ENCODE measurements around the gene OR10H5.
"Not testable (repeated sequence)": the region's sequence is repeated elsewhere in the genome, so short reads cannot be mapped to it uniquely, and the experiment has no call there.

The OR10H5 gene, protein sequence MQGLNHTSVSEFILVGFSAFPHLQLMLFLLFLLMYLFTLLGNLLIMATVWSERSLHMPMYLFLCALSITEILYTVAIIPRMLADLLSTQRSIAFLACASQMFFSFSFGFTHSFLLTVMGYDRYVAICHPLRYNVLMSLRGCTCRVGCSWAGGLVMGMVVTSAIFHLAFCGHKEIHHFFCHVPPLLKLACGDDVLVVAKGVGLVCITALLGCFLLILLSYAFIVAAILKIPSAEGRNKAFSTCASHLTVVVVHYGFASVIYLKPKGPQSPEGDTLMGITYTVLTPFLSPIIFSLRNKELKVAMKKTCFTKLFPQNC

DNA sequence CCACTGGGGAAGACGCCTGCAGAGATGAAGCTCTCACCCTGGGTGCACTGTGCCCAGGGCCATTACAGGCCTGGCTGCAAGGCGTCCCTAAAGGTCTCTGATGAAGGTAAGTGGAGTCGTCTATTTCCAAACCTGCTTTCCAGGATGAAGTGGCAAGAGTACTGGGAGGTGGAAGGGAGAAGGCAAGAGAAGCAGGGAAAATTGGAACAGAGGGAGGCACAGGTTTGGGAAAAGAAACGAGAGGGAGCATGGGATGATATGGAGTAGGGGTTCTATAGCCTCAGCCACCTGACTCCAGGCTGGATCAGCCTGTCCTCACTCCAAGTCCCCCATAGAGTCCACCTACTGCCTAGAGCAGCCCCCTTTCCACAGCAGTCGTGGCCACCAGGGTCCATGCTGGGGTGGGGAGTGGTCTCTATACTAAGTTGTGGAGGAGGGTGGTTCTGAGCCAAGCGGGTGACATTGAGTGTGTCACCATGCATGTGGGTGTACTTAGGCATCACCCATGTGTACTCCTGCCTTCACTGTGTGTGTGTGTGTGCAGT is at the start of gene OR10H5:
Gene OR10H5 (plus strand): TSS at position 51 of the 545 bp plus-strand sequence. CDS start 6,388 bp downstream, outside the sequence.
- no peak for DNase-seq (ENCODE audit: low read depth)

DNA sequence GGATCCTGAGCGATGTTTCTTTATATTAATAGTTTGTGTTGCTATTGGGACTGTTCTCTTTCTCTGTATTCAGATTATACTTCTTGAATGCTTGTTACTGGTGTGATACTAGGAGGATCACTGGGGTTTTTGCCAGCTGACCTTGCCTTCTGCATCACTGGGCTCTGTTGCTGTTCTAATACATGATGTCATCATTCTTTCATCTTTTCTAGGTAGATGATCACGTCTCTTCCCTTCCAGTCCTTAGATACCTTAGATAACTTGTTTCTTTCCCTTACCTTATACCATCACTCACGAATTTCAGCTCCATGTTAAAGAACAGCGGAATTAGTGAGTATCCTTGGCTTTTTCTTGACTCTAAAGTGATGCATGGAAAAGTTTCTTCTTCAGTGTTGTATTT is 49.7 kb upstream of the OR10H5 start, which contains the start of gene OR10H3:
Gene OR10H3 (plus strand): TSS at position 264 of the 400 bp plus-strand sequence. CDS start 3,408 bp downstream, outside the sequence.
- no peak for DNase-seq (ENCODE audit: low read depth)

DNA sequence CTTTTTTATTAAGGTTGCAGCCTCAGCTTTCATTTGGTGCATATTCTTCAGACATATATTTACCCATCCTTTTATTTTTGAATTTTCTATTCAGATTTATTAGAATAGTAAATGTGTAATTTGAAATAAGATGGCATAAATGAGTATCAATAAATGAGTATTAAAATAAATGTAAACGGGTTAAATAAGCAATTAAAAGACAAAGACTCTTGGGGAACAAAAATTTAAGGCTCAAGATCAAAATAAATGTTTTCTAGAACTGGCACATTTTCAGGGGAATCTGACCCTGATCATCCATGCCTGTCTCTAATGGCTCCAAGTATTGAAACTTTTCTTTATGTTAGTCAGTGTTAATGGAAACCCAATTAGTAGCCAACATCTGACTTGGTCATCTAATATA is 46.7 kb upstream of the OR10H5 start:
- no peak for DNase-seq (ENCODE audit: low read depth)

DNA sequence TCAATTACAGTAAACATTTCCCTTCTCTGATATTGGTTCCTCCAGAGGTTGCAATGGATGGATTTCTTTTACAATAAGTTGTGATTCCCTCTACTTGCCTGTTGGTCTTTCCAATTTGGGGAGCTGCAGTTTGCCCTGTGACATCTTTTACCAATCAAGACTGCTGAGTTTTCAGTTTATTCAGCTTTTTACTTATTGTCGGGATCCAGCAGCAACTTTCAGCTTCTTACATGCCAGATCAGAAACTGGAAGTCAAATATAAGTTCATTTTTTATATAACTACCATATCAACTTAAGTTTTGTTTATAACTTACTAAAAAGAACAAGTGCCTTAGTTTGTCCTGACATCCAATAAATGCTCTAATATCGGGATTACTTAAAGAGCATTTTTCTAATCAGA is 39.2 kb upstream of the OR10H5 start:
- DNase-seq (ENCODE audit: low read depth), result no peak

DNA sequence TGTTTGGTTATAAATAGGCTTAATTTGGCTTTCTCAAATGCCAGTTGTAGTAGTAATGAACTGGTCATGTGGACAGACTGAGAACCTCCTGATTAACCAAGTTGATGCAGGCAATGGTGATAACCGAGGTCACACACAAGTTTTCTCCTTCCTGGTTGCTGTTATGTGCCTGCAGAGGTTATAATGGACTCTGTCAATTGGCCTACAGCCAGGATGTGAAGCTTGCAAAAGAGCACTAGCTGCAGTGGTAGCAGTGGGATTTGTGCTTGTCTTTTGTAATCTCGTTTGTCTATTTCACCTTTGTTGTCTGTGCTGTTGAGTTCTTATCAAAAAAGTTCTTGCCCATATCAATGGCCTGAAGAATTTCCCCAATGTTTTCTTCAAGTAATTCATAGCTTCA is 29.1 kb upstream of the OR10H5 start:
- no peak for DNase-seq (ENCODE audit: low read depth)

DNA sequence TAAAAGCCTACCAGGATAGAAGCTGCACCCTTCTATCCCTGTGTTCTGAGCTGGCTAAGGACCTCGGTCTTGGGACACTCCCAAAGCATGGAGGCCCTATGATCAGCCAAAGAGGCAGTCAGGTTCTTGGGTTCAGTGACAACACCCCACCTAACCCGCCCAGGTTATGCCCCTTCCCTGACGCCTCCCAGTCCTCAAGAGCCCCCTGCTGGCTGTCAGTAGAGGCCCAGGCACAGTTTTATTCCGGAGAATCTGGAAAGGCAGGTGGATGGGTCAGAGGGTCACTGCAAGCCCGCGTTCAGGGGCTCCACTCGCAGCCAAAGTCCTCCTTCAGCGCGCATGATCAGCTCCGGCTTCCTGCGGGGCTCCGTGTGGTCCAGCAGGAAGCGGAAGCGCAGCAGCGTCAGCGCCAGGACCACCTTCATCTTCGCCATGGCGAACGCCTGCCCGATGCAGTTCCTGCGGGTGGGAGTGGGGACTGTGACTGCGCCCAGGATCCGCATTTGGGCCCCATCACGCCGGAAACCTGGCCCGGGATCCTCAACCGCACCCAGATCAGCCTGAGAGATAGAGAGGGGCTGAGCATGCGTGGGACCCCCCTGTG is 27.4 kb upstream of the OR10H5 start:
- DNase-seq (ENCODE audit: low read depth), result no peak

DNA sequence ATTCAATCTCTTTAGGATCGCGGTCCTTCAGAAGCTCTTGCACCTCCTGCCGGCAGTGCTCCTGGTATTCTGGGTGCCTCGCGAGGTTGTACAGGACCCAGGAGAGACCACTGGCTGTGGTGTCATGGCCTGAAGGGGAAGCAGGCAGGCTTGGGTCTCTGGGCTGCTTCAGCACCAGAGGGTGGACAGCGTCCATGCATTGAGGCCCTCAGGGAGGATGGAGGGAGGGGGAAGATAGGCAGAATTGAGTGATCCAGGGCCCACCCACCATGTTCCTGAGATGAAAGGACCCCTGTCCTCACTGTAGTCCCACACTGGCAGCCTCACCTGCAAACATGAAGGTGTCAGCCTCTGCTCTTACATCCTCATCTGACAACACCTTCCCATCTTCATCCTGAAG is 17.9 kb upstream of the OR10H5 start:
- DNase-seq (ENCODE audit: low read depth), result no peak

DNA sequence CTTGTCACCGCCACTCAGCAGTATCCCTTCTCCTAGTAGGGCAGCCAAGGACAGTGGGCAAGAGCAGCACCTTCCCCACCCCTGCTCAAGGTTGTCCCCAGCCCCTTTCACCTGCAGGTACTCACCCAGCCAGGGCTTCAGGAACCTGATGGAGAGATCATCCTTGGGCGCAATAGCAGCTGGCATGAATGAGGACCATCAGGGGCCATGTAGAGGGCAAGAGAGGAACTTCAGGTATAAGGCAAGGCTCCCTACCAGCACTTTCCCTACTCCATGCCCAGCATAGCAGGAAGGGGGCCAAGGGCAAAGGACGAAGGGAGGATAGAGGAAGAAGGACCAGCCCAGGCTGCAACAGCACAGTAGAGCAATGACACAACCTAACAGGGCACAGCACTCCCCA is 13.3 kb upstream of the OR10H5 start:
- DNase-seq (ENCODE audit: low read depth), result not testable (repeated sequence)

DNA sequence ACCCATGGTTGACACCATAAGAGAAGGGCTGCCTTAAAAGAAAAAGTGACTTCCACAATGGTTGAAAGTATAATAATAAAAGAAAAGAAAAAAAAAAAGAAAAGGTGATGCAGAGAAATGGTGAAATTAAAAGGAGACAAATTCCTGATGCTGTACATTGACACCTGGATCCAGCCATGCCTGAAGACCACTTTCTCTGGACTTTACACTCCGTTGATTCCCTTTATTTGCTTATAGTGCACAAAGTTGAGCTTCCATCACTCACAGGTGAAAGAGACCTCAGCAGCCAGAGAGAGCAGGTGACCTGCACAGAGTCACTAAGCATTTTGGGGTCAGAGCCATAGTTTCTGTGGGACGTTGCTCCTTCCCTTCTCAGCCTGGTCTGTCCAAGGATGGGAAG is 12.2 kb upstream of the OR10H5 start:
- no peak for DNase-seq (ENCODE audit: low read depth)

DNA sequence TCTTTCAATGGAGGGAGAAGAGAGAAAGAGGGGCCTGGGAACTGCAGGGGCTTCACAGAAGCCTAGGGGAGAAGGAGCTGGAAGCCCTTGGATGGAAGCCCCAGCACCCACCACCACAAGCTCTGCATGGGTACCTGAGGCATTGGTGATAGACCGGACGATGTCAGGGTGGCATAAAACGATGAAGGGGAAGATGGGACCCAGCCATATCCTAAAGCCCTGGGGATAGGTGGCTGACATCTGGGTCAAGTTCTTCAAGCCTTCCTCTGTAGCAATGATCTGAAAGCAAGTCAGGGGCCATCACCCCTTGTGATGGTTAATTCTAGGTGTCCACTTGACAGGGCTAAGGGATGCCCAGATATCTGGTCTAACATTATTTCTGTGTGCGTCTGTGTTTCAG is 11.2 kb upstream of the OR10H5 start:
- DNase-seq (ENCODE audit: low read depth), result no peak

DNA sequence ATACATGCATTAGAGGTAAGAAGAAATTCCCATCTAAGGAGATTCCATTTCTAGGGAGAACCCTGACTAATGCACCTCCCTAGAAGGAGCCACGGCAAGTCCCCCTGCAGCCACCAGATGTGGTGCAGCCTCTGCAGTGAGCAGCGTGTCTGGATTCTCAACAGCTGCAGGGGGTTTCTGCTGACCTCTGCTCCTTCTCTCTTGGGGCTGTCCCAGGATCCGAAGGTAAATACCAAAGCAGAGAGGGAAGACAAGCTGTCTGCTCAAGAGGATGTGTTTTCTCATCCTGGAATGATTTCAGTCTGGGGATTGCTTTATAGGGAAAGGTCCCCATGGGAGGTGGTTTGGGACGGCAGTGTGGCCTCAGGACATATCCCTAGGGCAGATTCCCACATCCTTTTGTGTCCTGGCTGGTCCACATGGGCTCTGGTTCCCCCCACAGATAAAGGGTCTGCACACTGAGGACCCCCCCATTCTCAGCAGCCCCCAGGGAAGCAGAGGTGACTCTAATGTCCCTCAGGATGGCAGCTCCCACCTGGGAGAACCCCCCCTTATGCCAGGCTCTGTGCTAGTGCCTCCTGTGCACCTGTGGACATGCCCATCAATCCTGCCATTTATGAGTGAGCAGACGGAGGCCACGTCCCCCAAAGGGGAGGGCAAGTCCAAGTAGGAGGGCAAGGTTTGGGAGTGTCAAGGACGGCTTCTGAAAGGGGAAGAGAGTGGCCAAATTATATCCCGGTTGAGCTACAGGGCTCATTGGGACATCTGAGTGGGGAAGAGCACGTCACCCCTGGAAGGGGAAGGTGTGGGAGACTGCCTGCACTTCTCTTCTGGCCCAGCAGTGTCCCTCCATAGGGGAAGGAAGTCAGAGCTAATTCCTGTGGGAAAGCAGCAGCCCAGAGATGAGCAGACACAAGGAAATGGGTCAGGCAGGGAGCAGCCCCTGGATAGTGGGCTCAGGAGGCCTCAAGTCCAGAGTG is 10.2 kb upstream of the OR10H5 start:
- no peak for DNase-seq (ENCODE audit: low read depth)

DNA sequence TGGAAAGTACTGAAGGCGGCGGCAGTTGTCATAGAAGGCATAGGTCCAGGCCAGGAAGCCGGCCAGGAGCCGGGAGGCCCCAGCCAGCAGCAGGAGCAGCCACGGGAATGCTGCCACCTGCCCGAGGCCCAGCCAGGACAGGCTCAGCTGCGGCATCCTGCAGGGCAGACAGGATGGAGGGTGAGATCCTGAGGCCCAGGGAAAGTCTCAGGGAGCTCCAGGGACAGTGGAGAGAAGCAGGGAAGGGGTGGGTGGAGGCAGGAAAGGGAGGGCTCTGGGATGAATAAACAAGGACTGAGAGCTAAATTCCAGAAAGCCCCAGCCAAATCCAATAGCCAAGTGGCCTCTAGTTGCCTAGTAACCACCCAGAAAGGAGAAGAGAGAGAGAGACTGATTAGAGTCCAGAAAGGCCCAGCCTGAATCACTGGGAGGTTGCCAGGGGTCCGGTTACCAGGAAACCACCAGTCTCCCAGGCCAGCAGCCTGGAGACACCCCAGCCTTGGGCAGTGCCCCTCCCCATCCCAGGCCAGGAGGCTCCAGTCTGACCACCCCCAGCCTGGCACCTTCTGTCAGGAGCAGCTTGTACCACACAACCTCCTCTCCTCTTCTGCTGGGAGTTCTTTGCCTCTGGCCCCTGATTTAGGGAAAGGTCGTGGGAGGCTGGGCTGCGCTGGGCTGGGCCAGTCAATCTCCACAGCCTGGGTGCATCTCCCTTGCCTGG is 7.5 kb upstream of the OR10H5 start:
- no peak for DNase-seq (ENCODE audit: low read depth)

DNA sequence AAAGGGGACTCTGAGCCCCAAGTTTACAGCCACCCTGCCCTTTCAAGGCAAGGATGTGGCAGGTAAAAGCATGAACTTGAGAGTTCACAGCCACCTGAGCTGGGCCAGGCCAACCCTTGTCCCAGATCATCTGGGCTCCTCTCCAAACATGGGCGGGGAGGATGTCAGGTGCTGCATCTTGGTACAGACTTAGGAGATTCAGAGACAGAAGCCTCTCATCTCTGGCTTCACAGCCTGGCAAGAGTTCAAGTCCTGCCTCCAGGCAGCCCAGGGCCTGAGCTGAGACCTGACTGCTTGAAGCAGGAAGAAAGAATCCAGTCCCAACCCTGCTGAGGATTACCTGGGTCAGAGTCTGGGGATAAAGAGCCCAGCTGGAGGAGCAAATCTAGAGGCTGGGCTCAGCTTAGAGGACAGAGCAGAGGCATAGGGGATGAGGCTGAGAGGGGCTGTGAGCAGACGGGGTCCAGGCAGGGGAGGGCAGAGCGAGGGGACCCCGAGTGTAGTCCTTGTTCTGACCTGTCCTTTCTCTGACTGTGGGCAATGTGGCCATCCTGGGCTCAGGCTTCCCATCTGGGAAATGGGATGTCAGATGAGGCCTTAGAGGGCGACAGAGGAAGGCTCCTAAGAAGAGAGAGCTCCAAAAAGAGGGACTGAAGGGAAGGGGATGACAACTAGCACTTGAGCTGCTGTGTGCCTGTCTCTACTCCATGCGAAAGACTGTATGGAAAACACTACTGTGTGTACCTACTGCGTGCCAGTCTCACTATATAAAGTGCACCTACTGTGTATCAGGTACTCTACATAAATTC is 6.6 kb upstream of the OR10H5 start:
- no peak for DNase-seq (ENCODE audit: low read depth)

DNA sequence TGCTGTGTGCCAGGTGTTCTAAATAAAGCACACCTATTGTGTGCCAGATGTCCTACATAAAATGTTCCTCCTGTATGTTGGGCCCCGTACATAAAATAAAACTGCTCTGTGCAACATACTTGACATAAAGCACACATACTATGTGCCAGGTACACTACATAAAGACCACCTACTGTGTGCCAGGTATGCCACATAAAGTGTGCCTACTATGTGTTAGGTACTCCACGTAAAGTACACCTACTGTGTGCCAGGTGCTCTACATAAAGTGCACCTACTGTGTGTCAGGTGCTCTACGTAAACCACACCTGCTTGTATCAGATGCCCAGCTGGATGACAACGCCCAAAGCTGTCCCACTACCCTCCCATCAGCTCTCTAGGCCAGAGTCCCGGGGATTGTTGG is 5.8 kb upstream of the OR10H5 start:
- DNase-seq (ENCODE audit: low read depth), result no peak

DNA sequence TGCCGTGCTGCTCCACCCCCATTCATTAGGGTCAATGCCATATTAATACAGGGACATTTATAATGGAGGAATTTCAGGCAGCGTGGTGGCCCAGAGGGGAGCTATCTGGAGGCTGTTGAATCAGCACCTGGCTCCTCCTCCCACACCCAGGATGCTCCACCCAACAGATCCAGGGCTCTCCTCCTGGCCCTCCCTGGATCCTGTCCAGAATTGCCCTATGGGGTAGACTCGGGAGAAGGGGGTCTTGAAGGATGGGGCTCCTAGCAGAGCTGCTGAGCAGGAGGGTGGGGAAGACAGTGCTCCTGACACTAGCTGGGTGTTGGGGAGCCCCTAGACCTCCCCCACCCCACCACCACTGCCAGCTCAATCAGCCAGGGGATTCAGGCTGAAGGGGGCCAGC is 5.2 kb upstream of the OR10H5 start:
- no peak for DNase-seq (ENCODE audit: low read depth)

DNA sequence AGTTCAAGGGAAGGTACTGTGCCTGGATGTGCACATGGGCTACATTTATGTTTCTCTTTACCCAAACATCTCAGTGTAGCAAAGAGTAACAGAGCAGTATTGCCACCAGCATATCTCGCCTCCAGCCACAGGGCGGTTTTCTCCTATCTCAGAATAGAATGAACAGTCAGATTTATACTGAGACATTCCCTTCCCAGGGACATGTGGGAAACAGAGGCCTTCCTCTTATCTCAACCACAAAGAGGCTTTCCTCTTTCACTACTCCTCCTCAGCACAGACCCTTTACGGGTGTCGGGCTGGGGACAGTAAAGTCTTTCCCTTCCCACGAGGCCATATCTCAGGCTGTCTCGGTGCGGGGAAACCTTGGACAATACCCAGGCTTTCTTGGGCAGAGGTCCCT is 4.6 kb upstream of the OR10H5 start:
- DNase-seq (ENCODE audit: low read depth), result not testable (repeated sequence)

DNA sequence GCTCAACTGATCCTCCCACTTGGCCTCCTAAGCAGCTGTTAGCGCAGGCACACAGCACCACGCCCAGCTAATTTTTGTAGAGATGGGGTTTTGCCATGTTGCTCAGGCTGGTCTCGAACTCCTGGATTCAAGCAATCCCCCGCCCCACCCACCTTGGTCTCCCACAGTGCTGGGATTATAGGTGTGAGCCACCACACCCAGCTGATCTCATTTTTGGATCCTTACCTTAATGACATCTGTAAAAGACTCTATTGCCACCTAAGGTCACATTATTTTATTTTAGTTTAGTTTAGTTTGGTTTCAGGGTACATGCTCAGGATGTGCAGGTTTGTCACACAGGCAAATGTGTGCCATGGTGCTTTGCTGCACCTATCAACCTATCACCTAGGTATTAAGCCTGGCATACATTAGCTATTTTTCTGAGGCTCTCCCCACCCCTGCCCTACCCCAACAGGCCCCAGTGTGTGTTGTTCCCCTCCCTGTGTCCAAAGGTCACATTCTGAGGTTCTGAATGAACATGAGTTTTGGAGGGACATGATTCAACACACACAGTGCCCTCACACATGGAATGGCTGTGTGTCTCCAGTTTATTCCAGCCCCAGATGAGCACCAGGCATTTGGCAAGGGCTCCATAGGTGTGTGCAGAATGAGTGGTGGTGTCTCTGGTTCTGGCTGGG is 1.3 kb downstream of the OR10H5 start:
- DNase-seq (ENCODE audit: low read depth), result no peak

DNA sequence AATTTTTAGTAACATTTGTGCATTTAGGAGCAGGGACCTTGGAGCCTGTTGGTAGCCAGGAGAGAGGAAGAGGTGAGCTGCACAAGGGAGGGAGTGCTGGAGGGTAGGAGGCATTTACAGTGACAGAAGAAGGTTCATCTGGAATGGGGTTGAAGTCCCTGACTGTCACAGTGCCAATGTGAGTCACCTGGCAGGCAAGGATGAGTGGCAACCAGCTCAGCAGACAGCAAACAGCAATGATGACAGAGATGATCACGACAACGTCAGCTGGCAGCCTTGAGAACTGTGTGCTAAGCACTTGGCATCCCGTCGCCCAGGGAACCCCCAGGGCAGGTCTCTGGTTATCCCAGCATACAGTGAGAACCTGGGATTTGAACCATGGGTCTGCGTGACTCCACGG is 2.6 kb downstream of the OR10H5 start:
- no peak for DNase-seq (ENCODE audit: low read depth)

DNA sequence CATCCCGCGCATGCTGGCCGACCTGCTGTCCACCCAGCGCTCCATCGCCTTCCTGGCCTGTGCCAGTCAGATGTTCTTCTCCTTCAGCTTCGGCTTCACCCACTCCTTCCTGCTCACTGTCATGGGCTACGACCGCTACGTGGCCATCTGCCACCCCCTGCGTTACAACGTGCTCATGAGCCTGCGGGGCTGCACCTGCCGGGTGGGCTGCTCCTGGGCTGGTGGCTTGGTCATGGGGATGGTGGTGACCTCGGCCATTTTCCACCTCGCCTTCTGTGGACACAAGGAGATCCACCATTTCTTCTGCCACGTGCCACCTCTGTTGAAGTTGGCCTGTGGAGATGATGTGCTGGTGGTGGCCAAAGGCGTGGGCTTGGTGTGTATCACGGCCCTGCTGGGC is 6.8 kb downstream of the OR10H5 start:
- DNase-seq (ENCODE audit: low read depth), result not testable (repeated sequence)

DNA sequence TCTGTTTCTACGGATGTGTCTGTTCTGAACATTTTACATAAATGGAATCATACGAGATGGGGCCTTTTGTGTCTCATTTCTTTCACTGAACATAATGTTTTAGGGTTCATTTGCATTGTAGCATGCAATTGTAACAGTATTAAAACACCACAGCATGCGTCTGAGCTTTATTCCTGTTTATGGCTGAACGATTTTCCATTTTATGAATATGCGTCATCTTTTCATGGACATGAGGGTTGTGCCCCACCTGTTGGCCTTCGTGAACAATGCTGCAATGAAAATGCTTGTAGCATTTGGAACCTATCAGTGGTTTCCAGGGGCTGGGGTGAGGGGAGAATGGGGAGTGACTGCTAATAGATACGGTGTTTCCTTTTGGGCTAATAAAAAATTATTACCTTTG is 22.9 kb downstream of the OR10H5 start:
- DNase-seq (ENCODE audit: low read depth), result no peak
